Measurements from ENCODE around the gene STX8.

The STX8 gene

DNA sequence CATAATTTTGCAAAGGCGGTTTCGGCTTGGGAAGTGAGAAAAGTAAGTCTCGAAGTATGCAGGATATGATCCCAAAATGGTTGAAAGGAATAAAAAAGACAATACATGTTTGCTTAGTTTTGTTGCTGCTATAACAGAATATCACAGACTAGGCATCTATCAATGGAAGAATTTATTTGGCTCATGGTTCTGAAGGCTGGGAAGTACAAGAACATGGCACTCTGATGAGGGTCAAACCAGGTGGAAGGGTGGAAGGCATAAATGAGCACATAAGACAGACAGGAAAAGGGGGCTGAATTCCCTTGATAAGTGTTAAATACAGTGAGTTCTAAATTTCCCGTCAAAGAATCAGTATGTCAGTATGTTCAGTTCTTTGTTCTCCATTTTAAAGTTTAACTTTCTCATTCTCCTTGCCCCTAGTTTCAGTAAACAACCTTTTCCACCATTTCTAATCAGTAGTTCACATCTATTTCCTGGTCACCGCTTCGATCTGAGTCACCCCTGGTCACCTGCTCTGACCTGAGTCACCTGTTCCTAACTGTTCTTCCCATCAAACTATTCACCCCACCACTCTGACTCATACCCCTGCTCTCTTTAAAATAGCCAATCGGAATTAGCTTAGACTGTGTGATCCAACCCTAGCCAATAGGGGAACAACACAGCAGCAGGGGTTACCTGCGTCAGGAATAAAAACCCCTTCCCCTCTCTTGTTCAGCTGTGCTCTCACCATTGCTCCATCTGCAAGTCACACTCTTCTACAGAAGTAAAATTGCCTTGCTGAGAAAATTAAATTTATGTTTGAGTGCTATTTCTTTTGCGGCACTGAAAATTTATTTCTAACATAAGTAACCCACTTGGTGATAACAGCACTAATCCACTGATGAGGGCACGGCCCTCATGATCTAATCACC lies 240.8 kb downstream of the STX8 start:
- DNase-seq, result no peak

DNA sequence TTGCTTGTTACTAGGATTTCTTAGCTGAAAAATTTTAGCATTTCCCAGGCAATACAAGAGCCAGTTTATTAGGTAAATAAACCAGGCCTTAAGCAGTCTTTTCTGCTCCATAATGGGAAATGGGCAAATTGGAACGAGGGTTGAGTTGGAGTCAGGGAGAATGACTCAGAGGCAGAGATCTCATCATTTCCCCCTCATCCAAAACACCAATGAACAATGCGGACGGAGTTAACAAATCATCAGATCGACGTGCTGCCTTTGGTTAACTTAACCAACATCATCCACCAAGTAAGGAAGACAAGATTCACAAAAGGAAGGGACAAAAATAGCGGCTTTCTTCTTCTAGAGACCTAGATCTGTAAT lies 243.5 kb downstream of the STX8 start:
- no peak for DNase-seq

DNA sequence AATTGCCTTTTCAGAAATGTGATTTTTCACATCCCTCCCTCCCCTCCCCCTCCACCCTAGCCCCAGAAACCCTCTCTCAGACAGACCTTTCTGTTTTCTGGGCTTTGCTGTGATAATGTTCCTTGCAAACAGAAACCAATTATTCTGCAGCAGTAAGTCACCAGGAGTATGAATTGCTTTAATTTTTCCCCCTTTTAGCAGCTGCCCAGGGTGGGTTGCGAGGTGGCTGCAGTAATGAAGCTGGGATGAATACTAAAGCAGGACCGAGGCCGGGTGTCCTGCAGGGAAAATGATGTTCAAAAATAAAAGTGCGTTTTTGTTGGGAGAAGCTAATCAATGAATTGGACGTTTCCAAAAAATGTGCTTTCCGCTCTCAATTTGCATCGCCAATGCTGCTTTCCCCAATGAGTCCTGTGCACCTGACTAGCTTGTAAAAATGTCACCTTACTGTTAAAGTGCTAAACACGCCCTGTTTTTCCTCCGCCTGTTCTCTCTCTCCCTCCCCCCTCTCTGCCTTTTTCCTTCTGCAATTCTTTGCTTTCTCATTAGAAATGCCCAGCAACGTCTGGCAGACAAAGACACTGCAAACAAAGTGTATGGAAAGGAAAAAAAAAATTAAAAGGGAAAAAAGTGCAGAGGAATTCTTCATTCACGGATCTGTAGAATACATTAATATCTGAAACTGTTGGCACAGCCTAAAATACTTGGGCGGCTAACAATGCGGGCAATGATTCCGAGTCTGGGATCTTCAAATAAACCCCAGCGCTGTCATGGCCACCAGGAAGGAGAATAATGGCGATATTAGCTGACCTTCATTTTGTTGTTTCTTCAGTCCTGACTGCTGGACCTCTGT lies 244.1 kb downstream of the STX8 start:
- DNase-seq, result no peak

DNA sequence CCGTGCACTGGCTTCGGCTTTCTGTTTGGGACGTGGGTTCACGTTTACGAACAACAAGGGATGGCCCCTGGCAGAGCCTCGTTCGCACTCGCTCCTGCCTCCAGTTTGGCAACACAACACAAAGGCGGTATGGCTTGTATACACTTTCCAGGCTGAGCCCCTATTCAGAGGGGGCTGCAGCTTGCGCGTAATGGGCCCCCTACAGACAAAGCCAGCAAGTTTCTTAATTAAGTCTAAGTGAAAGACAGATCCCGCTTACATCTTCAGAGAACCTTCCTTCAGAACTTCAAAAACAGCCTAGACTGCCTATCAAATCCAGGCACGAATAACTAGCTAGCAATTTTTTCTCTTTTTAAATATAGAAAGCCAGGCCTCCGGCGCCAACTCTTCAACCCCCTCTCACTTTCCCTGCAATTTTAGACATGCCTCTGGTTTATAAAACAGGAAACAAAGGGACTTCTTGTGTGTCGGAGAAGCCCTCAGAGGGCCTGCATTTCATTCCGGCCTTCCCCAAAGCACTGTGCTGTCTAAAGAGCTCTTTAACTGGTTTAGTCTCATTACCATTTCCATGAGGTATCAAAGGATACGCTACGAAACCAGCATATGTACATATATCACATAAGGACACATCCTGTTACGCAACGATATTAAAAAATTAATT lies 244.9 kb downstream of the STX8 start:
- no peak for DNase-seq

DNA sequence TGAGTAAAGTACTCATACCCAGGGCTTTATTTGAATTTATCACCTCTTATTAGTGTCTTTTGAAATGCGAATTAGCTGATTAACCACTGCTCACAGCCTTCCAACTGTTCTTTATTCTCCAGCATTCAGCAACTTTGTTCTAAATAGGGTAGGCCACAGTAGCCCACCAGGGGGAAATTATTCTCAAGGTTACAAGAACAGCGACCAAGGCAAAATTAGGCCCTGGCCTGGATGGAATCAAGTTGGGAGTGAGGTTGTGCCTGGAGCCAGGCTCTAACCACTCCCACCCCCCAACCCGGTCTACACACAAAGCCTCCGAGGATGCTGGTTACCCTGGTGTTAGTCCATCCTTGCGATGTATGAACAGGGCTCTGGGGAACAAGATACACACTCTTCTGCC lies 245.5 kb downstream of the STX8 start:
- DNase-seq, result no peak

DNA sequence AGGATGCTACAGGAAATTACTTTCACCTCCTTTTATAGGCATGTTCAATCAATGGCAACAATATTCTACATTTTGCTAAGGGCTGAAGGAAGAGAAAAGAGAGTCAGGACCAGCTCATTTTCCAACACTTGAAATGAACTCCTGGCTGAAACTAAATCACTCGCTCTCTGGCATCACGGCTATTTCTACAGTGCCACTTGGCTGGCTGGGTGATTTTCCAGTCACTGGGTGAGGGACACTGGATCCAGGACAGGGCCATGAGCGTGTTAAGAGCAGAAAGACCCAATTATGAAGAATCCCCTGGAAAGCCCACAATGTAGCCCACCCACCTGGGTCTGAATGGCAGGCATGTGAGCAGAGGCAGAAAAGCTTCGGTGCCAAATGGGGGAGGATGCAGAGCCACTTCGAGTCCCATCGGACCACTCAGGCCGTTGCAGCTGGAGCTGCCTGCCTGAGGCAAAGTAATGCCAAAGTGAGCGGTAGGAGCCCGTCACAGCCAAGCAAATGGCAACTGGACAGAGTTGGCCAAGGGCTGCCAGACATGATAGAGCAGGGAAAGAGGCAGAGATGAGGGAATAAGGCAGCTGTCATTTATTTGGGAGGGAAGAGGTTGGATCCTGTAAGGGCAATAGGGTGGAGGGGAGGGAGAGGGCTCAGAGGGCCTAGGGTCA lies 246.2 kb downstream of the STX8 start:
- no peak for DNase-seq

DNA sequence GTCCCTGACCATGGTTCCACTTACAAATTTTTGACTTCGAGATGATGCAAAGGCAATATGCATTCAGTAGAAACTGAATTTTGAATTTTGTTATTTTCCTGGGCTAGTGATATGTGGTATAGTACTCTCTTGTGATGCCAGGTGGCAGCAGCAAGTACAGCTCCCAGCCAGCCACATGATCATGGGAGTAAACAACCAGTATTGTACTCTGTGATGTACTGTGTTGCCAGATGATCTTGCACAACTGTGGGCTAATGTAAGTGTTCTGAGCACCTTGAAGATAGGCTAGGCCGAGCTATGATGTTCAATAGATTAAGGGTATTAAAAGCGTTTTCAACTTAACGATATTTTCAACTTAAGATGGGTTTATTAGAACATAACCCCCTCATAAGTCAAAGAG lies 250.8 kb downstream of the STX8 start:
- DNase-seq, result no peak

DNA sequence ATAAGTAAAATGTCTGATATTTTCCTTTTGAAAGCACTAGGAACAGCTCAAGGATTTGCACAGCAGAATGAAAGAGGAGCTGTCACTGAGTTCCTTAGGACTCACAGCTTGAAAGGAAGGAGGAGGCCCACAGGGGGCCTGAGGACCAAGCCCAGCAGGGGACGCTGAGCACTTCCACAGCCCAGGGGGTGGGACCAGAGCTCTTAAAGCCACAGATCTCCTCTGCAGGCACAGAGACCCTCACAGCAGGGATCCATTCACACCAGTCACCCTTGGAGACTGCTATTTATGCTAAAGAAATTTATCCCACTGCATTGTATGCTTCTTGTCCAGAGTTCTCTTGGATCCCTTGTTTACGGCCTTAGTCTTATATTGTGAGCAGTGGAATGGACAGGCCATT lies 253.3 kb downstream of the STX8 start:
- DNase-seq, result no peak

DNA sequence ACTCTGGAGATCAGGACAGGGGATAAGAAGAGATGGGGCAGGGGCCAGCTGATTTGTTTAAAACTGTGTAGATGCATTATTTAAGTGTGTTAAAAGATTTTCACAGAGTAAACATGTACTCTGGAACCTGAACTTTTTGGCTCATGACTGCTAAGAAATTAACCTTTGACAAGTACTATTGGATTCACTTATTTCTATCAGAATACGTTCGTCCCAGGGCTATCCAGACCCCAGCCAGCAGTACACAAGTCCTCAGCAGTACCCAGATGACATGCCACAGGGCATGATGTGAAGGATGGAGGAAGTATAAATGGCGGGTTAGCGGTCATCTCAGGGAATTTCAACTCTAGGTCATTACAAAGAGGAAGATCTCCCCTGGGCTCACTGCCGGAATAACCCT lies 253.7 kb downstream of the STX8 start:
- no peak for DNase-seq

DNA sequence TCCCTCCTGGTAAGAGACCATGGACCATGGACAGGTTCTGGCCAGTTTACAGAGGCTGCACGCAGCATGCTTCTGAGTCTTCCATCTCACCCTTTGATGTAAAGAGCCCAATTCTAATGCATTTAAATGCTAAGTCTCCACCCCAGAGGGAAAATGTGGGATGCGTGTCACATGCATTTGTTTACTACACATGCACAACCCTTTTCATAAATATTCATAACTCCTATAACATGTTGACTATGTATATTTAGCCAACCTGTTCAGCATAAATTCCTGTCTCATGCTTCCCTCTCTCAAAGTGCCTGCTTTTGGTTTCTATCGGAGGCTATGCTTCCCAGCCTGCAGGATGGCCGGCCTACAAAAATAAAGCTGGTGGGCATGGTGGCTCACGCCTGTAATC lies 260.3 kb downstream of the STX8 start:
- no peak for DNase-seq

DNA sequence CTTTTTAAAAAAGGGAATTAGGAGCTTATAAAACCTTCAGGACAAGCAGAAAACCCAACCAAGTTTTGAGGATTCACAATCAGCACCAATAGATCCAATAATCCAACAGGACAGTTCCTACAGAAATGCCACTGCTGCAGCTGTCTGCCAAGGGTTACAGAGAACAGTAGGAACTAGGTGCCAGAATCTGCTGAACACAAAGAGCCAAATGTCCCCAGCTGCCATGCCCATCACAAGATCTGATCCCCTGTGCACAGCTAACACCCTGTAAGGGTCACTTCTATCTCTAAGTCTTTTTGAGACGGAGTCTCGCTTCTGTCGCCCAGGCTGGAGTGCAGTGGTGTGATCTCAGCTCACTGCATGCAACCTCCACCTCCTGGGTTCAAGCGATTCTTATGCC lies 262.3 kb downstream of the STX8 start:
- no peak for DNase-seq

DNA sequence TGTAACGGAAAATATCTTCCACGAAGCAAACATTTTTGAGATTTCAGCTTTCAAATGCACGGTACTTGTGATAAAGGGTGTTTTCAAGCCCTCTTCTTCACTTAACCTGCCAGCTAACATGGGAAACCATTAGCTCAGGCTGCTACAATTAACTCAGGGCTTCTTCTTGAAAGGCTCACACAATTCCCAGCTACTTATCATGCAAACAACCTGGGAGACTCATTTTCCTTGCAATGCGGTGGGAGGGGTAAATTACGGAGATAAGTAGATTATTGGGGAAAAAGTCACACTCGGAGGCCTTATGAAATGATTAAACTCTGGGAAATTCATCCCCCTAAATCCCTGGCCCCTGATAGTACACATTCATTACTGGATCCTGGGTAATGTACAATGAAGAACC lies 266.4 kb downstream of the STX8 start:
- DNase-seq, result no peak

DNA sequence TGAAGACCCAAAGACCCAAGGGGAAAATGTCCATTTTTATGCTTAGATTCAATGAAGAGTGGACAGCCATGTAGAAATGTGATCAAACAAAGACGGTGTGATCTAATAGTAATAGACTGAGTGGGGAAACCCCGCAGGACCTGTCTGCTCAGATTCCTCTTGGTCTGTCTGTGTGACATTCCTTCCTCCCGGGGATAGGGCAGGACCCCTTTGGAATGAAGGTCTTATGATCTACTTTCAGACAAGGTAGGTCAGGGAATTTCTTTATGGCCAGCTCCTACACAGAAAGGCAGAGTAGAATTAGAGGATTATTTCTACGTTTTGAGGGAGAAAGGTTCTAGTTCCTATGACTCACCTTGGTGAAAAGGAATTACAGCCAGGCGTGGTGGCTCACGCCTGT lies 267.6 kb downstream of the STX8 start:
- no peak for DNase-seq

DNA sequence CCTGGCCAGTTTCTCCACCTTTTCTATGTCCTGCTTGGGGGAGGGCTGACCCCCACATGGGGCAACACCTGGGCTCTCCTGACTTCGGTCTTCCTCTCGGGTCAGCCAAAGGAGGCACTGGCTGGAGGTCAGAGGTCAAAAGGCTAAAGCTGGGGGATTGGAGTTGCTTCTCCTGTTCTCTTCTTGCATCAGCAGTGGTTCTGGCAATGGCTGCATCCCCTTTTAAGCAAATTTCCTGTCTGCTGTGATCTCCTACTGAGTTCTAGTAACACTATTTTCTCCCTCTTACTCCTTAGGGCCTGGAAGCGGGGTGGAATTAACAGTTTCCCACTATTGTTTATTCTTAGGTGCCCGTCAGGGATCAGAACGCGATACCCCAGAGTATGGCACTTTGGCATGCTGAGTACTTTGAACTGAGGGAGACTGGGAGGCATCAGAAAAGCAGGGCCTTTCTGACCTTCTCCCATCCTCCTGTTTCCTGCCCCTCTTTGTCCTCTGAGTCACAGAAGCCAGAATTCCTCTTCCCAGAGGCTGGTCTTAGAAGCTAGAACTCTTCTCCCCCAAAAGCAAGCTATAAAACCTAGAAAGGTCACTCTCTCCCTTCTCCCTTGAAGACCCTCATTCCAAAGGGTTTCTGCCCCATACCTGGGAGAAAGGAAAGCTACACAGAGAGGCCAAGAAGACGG lies 268.2 kb downstream of the STX8 start:
- no peak for DNase-seq

DNA sequence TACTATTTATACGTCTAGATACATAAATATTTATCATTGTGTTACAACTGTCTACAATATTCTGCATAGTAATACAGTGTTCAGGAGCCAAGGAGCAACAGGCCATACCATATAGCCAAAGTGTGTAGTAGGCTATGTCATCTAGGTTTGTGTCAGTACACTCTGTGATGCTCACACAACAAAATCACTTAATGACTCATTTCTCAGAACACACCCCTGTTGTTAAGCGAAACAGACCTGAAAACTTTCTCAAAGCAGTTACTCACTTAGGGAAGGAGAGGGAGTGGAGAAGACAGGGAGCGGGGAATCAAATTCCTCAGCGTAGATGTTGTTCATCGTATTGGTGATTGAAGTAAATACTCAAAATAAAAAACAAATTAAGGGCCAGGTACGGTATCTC lies 269.5 kb downstream of the STX8 start:
- DNase-seq, result no peak

DNA sequence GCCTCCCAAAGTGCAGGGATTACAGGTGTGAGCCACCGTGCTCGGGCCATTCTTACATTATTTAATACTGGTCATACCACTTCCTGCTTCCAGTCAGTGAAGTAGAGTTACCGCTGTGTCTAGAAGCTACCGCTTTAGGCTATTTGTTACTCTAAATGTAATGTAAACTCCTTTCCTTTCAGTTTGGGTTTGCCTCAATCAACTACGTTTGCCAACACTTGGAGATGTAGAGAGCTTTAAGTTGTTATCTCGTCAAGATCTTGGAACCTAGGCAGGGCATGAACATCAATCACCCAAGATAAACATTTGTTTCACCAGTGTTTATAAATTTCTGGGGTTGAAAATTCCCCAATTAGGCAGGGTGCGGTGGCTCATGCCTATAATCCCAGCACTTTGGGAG lies 275.9 kb downstream of the STX8 start:
- no peak for DNase-seq

DNA sequence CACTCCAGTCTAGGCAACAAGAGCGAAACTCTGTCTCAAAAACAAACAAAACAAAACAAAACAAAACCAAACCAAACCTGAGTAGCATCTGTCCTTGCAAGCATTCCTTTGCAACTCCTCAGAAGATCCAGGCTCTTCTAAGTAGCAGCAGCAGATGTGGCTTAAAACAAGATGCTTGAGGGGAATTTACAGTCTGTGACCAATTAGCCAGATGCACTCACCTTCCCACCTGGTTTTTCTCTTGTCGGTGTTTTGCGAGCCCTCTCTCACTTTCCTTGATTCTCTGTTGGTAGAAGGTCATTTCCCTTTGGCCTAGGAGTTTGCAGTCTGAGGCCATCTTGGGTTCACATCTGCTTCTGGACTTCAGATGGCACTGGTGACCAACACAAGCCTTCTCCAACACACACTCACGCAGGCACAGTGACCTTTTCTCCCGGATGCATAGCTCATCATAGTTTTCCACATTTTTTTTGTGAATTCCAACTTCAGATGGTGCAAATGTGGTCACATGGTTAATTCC lies 276.8 kb downstream of the STX8 start:
- DNase-seq, result no peak

DNA sequence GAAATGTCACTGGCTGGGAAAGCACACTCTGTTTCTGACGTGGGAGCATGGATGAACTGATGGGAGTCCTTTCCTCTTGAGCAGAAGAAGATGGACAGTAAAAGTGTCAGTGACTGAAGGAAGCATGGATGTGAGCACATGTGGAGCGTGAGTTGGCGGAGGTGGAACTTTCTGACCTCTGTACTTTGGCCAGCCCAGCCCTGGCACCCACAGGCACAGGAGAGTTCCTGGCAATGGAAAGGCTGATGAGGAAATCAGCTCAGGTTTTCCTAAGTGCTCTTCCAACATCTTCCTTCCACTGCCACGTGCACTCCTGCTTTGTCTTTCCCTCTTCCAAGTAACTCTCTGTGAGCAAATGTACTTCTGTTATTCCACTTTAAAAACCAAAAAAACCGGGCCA lies 277.5 kb downstream of the STX8 start:
- DNase-seq, result no peak

DNA sequence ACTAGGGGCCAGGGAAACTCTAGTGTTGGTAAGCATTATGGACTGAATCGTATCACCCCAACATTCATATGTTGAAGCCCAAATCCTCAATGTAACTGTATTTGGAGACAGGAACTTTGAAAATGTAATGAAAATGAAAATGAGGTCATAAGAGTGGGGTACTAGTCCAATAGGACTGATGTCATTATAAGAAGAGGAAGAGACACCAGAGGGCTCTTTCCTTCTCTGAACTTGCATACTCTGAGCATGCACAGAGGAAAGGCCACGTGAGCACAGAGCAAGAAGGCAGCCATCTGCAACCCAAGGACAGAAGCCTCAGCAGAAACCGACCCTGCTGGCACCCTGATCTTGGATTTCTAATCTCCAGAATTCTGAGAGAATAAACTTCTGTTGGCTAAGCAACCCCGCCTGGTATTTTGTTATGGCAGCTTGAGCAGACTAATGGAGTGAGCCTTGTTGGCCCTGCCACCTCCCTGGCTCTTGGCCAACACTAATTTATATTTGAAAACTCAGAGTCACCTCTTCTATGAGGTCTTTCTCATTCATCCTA lies 280.9 kb downstream of the STX8 start:
- DNase-seq, result no peak

DNA sequence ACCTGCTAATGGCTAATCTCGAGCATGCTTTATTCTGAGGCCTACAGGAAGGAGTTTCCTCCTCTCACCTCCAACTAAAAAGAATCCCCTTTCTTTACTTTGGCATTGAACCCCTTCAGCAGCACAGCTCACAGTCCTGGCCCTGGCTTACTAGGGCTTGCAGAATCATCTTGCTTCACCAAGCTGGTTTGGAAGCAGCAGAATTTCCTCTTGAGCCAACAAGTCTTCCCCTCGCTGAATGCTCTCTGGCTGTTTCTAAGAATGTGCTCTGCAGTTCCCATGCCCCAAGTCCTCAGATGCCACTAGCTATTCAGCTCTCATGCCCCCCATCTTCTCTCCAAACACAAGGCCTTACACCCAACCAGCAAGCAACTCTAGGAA lies 283.1 kb downstream of the STX8 start:
- no peak for DNase-seq

DNA sequence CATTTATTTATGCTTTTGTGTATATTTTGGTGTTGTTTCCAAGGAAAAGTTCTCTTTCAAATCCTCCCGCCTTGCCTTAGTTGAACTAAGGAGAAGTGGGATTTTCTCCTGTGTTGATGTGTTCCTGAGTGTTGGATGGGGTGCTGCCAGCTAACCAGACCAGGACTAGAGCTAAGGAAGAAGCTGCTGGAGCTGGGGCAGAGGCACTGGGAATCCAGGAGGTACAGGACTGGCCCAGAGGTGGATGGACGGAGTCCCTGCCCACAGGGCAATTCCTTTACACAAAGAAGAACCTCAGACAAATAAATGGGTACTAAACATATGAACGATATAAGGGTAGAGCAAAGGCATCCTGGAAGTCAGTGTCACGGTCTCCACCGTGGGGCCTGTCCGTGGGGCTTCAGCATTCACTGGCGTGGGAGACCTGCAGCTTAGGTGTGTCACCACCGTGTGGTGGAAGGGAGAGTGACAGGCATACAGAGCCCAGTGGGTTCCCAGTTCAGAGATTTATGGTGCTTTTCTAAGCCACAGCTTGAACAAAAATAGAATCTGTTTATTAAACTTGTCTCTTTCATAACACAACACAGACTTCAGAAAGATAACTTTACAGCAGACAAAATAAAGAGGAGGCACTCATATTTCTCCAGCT lies 283.6 kb downstream of the STX8 start:
- peak; percentile 43 for DNase-seq
